Smooth muscle cell of the brain vasculature (primary cell): ENCODE results near the gene THRAP3.
A peak's percentile ranks its signal among the peaks of the same experiment; 100 is the strongest.

Source experiments
- DNase-seq: peaks from one replicate; pipeline ENCODE4 v3.0.0-alpha.2; 2012; ENCODE audit warnings: low read depth, low spot score

Gene THRAP3

DNA sequence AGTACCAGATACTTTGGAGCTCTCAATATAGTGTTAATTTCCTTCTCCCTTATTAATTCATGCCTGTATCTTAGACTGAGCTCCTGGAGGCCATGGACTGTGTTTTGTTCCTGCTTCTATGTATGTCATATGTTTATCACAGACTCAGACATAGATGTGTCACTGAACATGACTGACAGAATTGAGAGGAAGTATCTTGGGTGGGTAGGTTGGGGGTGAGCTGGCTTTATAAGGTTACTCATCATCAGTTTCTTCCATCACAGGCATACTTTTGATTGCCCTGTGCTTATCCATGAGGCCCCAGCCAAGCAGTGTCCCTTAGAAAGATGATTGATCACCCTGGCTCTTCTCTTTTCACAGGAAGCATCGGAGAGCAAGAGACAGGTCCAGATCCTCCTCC, 76.3 kb downstream of the THRAP3 start:
- DNase-seq = no peak

DNA sequence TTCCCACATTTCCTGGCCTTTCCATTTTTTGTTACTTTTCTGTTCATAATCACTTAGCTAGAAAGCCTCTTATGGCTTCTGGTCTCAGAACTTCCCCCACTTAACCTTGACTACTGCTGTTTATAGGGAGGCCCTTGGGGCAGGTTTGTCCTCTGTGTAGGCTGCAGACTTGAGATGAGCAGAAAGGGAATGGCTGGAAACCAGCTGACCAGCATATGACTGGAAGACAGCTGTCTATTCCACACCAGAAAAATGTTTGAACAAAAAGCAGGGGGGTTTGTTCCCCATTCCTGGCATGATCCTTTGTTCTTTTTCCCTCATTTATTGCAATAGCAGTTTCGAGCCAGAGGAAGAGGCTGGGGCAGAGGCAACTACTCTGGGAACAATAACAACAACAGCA, 77.0 kb downstream of the THRAP3 start:
- DNase-seq = no peak

DNA sequence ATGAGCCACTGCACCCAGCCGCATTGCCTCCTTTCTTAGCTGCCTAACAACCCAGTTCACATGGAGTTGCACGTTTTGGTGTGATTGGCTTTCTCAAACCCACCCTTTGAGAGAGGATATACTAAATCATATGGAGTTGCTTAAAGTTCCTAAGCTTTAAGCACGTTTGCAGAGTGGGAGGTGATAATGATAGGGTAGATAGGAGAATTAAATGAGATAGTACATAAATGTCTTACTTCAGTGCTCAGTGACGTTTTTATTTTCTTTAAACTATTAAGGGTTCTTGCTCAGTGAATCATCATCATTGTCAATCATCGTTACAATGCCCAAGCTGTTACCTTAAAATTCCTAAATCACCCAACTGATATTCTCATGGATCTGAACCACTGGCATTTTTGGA, 79.0 kb downstream of the THRAP3 start:
- no peak for DNase-seq

DNA sequence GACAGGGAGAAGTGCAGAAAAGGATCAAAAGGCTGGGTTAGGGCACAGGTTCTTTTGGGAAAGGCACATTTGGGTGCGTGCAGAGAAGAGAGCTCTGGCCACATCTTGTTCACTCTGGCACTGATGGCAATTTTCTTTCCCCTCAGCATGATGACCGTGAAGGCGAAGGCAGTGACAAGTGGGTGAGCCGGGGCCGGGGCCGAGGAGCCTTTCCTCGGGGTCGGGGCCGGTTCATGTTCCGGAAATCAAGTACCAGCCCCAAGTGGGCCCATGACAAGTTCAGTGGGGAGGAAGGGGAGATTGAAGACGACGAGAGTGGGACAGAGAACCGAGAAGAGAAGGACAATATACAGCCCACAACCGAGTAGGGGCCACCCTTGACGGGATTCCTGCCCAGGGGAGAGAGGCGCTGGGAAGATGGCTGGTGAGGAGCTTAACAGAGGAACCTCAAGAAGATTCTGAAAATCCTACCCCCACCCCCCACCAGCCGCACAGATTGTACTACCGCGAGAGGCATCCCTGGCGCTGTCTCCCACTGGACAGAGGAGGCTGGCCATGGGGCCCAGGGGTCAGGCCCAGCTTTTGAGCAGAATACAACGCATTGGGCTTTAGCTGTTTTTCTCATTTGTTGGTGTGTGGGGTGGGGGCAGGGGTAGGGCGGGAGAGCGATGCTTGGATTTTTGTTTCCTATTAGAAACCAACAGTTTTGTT, 79.6 kb downstream of the THRAP3 start:
- DNase-seq = no peak

DNA sequence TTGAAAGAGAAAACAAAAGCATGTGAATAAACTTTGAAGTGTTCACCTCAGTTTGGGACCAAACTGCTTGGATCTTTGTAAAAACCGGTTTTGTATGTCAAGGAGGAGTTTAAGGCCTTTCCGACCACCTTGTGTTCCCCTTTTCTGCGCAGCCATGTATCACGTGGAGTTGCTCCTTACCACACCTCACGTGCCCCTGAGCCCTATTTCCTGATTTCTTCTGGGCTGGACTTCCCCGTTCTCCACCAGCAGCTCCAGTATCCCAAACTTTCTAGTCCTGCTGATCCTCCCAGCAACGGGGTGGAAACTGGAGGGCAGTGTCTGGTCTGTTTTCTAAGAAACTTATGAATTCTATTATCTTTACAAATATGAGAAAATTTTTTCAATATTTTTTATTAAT, 80.3 kb downstream of the THRAP3 start:
- DNase-seq = no peak

DNA sequence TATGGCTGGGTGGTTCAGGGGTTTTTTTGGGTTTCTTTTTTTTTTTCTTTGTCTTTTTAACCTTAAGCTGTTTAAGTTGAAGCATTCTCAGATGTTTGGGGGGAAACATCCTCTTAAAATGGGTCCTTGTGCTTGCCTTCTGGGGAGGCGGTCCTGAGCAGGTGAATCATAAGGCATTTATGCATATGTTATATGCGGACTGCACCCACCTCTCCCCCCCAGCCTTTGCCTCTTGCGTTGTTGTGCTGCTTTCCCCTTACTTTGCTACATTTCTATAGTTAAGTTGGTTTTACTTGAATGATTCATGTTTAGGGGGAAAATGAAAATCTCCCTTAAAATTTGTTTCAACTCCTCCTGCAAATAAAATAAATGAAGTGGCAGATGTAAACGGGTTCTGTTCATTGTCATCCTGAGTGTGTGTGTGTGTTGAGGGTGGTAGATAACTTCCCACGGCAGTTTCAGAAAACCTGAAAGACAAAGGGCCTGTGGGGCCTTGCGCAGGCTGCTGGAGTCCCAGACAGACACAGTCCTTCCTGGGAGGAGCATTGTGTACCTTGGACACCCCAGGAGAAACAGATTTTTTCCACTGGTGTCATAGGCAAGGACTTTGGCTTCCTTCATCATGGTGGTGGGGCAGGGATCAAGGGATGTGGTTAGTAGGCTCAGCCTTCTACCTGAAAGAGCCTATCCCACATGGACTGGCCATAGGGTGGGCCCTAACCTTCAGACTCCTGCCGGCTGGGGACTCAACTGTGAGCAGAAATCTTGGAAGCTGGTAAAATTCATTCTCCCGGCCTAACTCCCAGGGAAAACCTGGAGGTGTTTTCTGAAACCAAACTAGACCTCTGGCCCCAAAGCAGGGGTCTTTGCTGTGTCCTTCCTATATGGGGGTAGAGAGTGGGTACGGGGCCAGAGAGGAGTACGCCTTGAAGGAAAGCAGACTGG, 81.0 kb downstream of the THRAP3 start:
- no peak for DNase-seq

DNA sequence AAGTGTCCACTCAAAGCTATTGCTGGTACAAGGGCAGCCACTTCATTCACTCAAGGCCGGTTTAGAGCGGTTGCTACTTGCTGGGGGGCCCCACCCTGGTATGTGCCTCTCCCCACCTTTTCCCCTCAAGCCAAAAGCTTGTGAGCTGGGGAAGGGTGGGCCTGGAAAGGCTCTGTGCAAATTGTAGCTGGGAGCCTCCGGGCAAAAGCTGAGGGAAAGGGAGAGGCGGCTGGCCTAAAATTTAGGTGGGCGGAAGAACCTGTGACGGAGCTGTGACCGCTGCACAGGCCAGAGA, 81.6 kb downstream of the THRAP3 start:
- DNase-seq = no peak

DNA sequence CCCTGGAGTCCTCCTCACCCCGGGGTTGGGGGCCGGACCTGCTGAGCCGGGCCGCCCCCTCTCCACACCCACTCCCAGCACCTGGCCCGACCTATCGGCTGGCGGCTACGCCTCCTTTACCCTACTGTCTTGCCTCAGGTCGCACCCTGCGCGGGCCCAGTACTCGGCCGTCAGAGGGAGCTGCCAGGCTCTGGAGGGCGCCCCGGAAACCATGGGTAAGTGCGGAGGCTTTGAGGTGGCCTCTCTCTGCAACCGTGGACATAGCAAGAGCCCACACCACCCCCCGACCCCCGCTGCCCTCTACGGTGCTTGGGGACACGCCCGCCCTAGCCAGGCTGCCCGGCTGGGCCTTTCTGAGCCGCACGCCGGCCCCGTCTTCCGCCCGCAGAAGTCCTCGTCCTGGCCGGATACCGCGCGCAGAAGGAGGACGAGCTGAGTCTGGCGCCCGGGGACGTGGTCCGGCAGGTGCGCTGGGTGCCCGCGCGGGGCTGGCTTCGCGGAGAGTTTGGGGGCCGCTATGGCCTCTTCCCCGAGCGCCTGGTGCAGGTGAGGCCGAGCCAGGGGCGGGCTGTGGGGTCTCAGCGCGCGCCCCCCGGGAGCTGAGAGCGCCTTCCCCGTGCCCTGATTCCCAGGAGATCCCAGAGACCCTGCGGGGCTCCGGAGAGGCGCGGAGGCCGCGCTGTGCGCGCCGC, 82.1 kb downstream of the THRAP3 start, which contains the start of gene SH3D21:
SH3D21 (plus strand) TSS at position 159 of the 692 bp plus-strand sequence; CDS start at position 212, 53 bp downstream.
- no peak for DNase-seq

DNA sequence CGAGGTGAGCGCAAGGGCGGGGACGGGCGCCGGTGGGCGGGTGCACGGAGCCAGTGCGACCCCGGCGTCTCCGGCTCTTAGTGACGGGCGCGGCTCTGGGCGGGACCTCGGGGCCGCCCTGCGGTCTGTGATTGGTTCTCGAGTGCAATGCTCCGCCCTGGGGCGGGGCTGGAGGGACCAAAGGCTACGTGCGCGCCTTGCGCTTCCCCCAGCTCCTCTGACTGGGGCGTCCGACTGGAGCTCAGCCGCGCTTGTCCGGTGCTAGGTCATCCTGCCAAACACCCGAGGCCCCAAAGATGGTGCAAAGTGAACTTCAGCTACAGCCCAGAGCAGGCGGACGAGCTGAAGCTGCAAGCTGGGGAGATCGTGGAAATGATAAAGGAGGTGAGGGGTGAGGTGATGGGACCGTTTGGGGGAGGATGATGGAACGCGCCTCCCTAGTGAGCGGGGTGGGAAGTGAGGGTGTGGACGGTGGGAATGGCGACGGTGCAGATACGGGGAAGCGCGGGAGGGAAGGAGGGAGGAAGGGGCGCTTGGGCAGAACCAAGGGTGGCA, 82.7 kb downstream of the THRAP3 start:
- DNase-seq = peak; percentile 75

DNA sequence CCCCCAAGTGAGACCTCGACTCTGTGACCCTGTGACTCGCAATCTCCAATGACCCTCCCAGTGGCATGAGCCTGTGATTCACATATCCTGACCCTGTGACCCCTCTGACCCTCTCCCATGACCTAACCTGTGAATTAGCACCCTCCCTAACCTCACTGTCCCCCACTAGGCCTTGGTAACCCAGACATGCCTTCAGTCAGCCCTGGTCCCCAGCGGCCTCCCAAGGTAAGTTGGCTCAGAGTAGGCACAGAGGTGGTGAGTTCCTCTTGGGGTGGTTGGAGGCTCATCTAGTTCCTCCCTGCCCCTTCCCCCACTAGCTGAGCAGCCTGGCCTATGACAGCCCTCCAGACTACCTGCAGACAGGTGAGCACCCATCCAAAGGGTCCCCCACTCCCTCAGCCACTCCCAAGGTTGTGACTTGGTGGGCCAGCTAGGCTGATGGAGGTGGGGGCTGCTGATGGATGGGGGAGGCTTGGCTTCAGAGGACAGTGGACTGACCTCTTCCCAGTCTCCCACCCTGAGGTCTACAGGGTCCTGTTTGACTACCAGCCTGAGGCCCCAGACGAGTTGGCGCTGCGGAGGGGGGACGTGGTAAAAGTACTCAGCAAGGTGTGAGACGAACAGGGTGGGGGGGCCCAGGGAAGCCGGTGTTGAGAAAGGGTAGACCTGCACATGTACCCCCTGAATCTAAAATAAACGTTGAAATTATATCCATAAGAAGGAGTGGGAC, 83.5 kb downstream of the THRAP3 start:
- no peak for DNase-seq

DNA sequence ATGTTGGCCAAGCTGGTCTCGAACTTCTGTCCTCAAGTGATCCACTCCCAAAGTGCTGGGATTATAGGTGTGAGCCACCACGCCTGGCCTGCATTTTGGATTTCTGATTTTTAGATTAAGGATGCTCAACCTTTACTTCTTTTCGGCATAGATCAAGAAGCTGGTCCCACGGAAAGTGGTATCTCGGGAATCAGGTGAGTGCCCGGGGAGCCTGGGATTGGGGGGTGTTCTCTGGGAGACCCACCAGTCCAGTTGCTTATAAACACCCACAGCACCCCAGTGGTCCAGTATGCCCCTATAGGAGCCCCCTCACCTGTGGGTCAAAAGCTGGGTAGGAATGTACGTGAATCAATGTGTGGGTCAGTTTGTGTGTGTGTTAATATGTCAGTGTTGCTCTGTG, 85.2 kb downstream of the THRAP3 start:
- no peak for DNase-seq

DNA sequence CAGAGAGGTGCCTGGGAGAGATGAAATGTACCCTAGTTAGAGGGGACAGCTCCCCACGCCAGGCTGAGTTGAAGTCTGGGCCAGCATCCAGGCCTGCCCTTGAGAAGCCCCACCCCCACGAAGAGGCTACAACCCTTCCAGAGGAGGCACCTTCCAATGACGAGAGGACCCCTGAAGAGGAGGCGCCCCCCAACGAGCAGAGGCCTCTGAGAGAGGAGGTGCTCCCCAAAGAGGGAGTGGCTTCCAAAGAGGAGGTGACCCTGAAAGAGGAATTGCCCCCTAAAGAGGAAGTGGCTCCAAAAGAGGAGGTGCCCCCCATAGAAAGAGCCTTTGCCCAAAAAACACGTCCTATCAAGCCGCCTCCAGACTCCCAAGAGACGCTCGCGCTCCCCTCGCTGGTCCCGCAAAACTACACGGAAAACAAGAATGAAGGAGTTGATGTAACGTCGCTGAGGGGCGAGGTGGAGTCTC, 96.1 kb downstream of the THRAP3 start:
- DNase-seq = no peak

DNA sequence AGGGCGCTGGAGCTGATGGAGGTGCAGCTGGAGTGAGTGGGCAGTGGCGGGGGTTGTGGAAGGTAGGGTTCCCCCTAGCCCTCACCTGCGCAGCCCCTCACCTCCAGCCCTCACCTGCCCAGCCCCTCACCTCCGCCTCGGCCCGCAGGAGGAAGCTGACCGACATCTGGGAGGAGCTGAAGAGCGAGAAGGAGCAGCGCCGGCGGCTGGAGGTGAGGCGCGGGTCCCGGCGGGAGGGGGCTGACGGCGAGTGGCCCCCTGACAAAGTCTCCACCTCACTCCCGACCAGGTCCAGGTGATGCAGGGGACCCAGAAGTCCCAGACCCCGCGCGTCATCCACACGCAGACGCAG, 96.5 kb downstream of the THRAP3 start:
- DNase-seq = no peak

DNA sequence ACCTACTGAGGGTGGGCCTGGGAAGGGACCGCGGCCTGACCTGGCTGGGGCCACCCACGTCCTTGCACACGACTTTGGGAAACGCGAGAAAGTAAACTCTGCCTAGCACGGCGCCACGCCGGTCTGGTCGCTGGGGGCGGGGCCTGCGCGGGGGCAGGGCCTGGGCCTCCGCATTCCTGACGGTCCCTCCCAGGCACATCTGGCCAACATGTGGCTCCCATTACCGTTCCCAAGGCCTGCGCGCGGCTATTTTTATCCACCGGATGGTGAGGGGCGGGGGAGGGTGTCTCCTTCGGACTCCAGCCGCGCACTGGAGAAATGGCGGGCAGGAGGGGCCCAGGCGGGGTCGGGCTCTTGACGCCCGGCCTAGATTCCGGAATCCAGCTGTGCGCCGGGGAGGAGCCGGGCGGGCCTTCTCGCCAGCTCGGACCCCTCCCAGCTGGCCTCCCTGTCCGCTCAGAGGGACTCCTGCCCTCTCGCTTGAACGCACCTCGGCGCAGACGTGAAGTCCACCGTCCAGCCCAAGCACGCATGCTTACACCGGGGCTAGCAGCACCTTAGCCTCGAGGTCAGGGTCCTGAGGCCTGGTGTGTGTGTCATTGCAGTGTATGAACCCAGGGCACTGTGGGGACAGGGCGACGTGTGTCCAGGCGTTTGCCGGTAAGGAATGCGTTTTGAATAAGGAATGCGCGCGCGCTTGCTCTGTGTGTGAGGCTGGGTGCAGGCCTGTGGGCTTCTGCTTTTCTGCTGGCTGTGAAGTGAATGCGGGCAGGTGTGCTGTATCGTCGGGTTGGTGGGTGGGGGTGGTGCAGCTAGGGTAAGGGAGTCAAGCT, 97.1 kb downstream of the THRAP3 start:
- peak; percentile 94 for DNase-seq

DNA sequence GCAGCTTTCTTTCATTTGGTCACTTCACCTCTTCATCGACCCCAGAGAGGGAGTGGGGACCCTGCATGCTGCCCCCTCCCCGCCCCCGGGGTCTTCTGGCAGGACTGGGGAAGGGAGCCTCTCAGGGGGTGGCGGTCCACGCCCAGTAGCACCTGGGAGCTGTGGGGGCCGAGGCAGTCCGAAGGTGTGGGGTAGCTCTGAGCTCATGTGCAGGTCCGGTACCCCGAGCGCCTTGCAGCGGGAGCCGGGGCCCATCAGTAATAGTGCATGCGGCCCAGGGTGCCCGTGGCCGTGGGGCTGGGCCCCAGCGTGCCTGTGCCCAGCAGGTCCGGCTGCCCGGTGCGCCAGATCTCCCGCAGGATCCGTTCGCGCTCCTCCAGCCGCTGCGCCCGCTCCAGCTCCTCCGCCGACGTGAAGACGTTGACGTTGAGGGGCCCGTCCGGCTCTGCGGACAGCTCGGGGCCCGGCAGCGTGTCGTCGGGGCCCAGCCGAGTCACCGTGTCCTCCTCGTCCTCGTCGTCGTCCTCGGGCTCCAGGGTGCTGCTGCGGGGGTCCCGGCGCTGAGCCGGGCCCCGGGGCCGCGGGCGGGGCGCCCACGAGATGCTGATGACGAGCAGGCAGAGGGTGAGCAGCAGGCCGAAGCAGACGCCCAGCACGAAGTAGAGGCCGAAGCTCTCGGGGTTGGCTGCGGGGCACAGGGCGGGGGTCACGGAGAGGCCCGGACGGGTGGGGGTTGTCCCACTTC, 98.0 kb downstream of the THRAP3 start:
- no peak for DNase-seq

DNA sequence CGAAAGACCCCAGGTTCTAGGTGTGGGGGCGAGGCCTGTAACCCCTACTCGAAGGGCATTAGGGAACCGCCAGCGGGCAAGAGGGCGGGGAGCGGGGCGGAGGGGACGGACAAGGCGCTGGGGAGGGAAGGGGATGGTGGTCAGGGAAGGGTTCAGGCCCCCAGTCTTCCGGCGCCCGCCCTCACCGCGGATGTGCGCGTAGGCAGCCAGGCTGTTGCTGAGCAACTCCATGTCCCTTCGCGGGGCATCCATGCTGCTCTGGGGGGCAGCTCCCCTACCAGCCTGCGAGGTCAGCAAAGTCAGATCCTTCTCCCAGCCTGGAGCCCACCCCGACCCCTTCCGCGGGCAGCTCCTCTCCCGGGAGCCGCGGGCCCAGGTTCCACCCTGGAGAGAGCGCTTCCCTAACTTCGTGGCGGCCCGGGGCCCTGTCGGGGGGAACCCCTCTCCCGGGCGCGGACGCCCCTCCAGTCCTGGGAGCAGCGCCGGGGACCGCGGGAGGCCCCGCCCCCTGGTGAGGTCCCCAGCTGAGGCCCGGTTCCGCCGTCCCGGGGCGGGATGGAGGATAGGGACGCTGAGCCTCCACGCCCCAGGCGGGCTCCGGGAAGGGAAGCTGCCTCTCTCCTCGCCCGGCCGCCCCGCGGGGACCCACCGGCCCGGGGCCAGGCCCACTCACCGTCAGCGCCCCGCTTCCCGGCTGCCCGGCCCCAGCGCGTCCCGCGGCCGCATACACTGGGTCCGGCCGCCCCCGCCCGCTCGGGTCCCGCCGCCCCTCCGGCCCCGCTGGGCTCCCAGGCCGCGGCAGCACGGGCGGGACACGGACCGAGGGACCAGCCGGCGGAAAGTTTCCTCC, 98.8 kb downstream of the THRAP3 start:
- no peak for DNase-seq

DNA sequence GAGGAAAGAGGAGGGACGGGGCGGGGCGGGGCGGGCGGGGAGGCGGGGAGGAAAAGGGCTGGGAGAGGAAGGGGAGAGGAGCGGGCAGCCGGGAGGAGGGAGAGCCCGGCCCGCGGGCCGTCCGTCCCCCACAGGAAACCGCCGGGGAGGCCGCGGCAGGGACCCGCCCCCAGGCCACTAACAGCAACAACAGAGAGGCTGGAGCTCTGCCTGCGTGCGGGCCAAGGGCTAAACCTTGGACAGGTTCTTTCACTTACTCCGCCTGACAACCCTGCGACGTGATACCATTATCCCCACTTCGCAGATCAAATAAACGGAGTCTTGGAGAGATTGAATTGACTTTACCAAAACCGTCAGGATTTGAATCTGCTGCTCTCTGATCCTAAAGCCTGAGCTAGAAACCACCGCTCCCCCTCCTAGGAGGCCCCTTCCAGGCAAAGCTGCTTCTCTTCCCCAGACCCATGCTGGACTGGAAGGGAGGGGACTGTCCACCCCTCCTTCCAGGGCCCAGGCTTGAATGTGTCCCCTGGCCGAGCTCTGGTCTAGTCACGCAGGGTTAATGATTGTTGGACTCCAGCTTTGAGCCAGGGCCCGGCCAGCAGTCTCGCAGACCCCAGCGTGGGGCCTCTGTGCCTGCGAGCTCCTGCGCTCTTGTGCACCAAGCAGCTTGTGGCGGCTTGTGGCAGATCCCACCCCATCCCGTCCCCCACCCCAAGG, 99.6 kb downstream of the THRAP3 start, which contains the start of gene EVA1B:
EVA1B (minus strand) TSS at position 10 of the 717 bp plus-strand sequence. CDS start 608 bp downstream, outside the sequence.
- DNase-seq = peak; percentile 33

DNA sequence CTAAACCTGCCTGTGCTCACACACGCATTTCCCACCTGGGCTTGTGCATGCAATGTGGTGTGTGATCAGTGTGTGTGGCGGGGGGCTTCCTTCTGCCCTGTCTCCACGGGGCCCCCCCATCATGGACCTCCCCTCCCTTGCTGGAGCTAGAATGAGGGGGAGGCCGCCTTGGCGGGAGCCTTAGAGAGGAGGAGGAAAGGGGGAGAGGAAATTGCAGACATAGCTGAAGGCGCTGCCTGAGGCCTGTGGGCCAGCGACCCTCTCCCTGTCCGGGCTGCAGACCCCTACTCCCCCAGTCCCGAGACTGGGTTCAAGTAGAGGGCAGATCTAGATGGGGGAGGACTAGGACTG, 100.1 kb downstream of the THRAP3 start:
- DNase-seq = no peak
